ENCODE results near the gene FLNC. TPM values are rescaled to one million over a fixed set of nuclear protein-coding genes. Genes with fewer than 3 reads are reported as not detected.

The FLNC gene
- total and polyA plus RNA-seq, 2 of the 13 experiments (the other 11 are each of a cell fraction or from before 2014, with no cell fraction given), result 0.02 TPM; not detected in 1

- TF ChIP-seq ZBTB26 (CRISPR knock-in tag; IDR thresholded peaks at IDR 0.05; ENCODE audit: borderline replicate concordance) (no peak), SMARCC2 (IDR thresholded peaks at IDR 0.05) (no peak), NR2F6 (IDR thresholded peaks at IDR 0.05) (no peak), NR2F6 (CRISPR knock-in tag; IDR thresholded peaks at IDR 0.05) (peak; percentile 6; the same call in 1 of the 2 replicates), ARID3A (IDR thresholded peaks at IDR 0.05; ENCODE audit: low read depth, low read length) (no peak), KLF6 (CRISPR knock-in tag; IDR thresholded peaks at IDR 0.05) (no peak), ZNF558 (CRISPR knock-in tag; IDR thresholded peaks at IDR 0.05; ENCODE audit: borderline replicate concordance) (no peak), ZBTB38 (CRISPR knock-in tag; IDR thresholded peaks at IDR 0.05) (no peak), CHD4 (IDR thresholded peaks at IDR 0.05; ENCODE audit: borderline replicate concordance, low read length) (no peak), ZNF850 (CRISPR knock-in tag; conservative IDR thresholded peaks at IDR 0.05) (no peak), ZNF280B (CRISPR knock-in tag; IDR thresholded peaks at IDR 0.05; ENCODE audit: borderline replicate concordance) (no peak), ZNF589 (CRISPR knock-in tag; conservative IDR thresholded peaks at IDR 0.05) (no peak), ATRX (CRISPR knock-in tag; IDR thresholded peaks at IDR 0.05; ENCODE audit: borderline replicate concordance) (no peak), SKI (IDR thresholded peaks at IDR 0.05; ENCODE audit: partially characterized antibody) (no peak), ZSCAN29 (CRISPR knock-in tag; conservative IDR thresholded peaks at IDR 0.05) (no peak), ZNF225 (CRISPR knock-in tag; IDR thresholded peaks at IDR 0.05) (no peak), ZNF260 (CRISPR knock-in tag; IDR thresholded peaks at IDR 0.05; ENCODE audit: borderline replicate concordance, low read depth) (no peak), ZNF547 (CRISPR knock-in tag; IDR thresholded peaks at IDR 0.05) (0 out of 2 replicates have a peak, but pooled peaks have one; percentile 20), CENPX (CRISPR knock-in tag; IDR thresholded peaks at IDR 0.05) (no peak), HNRNPLL (IDR thresholded peaks at IDR 0.05; ENCODE audit: low read depth, low read length, poor library complexity, severe bottlenecking) (peak; percentile 86), ZBTB1 (CRISPR knock-in tag; IDR thresholded peaks at IDR 0.05; ENCODE audit: borderline replicate concordance) (no peak), KDM4B (CRISPR knock-in tag; IDR thresholded peaks at IDR 0.05) (no peak), FOXP1 (IDR thresholded peaks at IDR 0.05) (no peak), FOXP1 (CRISPR knock-in tag; IDR thresholded peaks at IDR 0.05) (no peak), STAG1 (CRISPR knock-in tag; IDR thresholded peaks at IDR 0.05) (no peak), ZNF737 (CRISPR knock-in tag; IDR thresholded peaks at IDR 0.05; ENCODE audit: borderline replicate concordance) (no peak), SOX13 (IDR thresholded peaks at IDR 0.05) (no peak), SOX13 (CRISPR knock-in tag; conservative IDR thresholded peaks at IDR 0.05 in 1 of 2, IDR thresholded peaks at IDR 0.05 in 1 of 2) (no peak)
Observed at GRCh38 chr7:128862571-128863432, 32.6 kb downstream of the FLNC start, which contains the start of gene ATP6V1F (continued).
